ENCODE measurements around the gene TUFT1. TPM values are rescaled to one million over a fixed set of nuclear protein-coding genes. Genes with fewer than 3 reads are reported as not detected.
"Not testable (repeated sequence)": the region's sequence is repeated elsewhere in the genome, so short reads cannot be mapped to it uniquely, and the experiment has no call there.

The TUFT1 gene
- total RNA-seq, 1 donor from 2014 or later: 3.6 TPM

DNA sequence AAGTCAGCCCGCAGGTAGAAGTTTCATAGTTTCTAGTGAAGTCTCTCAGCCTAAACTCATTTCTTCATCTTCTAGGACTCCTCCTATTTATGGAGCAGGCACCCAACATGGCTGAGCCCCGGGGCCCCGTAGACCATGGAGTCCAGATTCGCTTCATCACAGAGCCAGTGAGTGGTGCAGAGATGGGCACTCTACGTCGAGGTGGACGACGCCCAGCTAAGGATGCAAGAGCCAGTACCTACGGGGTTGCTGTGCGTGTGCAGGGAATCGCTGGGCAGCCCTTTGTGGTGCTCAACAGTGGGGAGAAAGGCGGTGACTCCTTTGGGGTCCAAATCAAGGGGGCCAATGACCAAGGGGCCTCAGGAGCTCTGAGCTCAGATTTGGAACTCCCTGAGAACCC, 21.7 kb upstream of the TUFT1 start:
- Histone ChIP-seq H3K36me3 (no peaks in the 10 kb centered on the region), H3K27ac (replicated peaks) (no peak overlapping the region), H3K4me3 (no peak overlapping the region), H3K9me3 (replicated peaks) (no peaks in the 10 kb centered on the region), H3K4me1 (no peaks in the 10 kb centered on the region), H3K27me3 (ENCODE audit: low read depth) (peaks cover 26% of the 10 kb centered on the region)
- intact Hi-C loops (cut with micrococcal nuclease): loop anchor here (10.0 kb wide), 1 partner anchor 54 kb away; no protein-coding TSS in a partner anchor
- TF ChIP-seq CTCF (IDR thresholded peaks at IDR 0.05; ENCODE audit: borderline replicate concordance): no peak
- DNase-seq: no peak

GRCh38 chr1:151518936-151519335, 21.2 kb upstream of the TUFT1 start:
- peaks cover 21% of the 10 kb centered on the region for H3K27me3 ChIP-seq (ENCODE audit: low read depth)
- H3K36me3 ChIP-seq: no peaks in the 10 kb centered on the region
- H3K27ac ChIP-seq (replicated peaks): no peak overlapping the region
- no peaks in the 10 kb centered on the region for H3K4me1 ChIP-seq
- intact Hi-C loops (cut with micrococcal nuclease): loop anchor here (10.0 kb wide), 1 partner anchor 54 kb away; no protein-coding TSS in a partner anchor
- DNase-seq: no peak
- no peak overlapping the region for H3K4me3 ChIP-seq
- no peaks in the 10 kb centered on the region for H3K9me3 ChIP-seq (replicated peaks)
- no peak for TF ChIP-seq CTCF (IDR thresholded peaks at IDR 0.05; ENCODE audit: borderline replicate concordance)

GRCh38 chr1:151519667-151520066, 20.4 kb upstream of the TUFT1 start:
- Histone ChIP-seq H3K36me3 (no peaks in the 10 kb centered on the region), H3K9me3 (replicated peaks) (no peaks in the 10 kb centered on the region), H3K27ac (replicated peaks) (no peak overlapping the region), H3K4me3 (no peak overlapping the region), H3K4me1 (no peaks in the 10 kb centered on the region), H3K27me3 (ENCODE audit: low read depth) (peaks cover 14% of the 10 kb centered on the region)
- DNase-seq: no peak
- TF ChIP-seq CTCF (IDR thresholded peaks at IDR 0.05; ENCODE audit: borderline replicate concordance): no peak
- intact Hi-C loops (cut with micrococcal nuclease): loop anchor here (10.0 kb wide), 1 partner anchor 55 kb away; no protein-coding TSS in a partner anchor

- Histone ChIP-seq H3K36me3 (no peaks in the 10 kb centered on the region), H3K27me3 (ENCODE audit: low read depth) (peaks cover 10% of the 10 kb centered on the region), H3K27ac (replicated peaks) (no peak overlapping the region), H3K4me3 (no peak overlapping the region), H3K9me3 (replicated peaks) (no peaks in the 10 kb centered on the region), H3K4me1 (no peaks in the 10 kb centered on the region)
- TF ChIP-seq CTCF (IDR thresholded peaks at IDR 0.05; ENCODE audit: borderline replicate concordance): no peak
- intact Hi-C loops (cut with micrococcal nuclease): no loop called here
- no peak for DNase-seq
Measured at GRCh38 chr1:151520359-151520758, 19.8 kb upstream of the TUFT1 start.

DNA sequence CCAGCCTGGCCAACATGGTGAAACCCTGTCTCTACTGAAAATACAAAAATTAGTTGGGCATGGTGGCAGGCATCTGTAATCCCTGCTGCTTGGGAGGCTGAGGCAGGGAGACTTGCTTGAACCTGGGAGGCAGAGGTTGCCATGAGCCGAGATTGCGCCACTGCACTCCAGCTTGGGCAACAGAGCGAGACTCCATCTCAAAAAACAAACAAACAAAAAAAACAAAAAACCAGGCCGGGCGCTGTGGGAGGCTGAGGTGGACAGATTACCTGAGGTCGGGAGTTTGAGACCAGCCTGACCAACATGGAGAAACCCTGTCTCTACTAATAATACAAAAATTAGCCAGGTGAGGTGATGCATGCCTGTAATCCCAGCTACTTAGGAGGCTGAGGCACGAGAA, 17.7 kb upstream of the TUFT1 start:
- H3K4me3 ChIP-seq; H3K36me3 ChIP-seq; H3K27ac ChIP-seq (replicated peaks); DNase-seq; H3K27me3 ChIP-seq (ENCODE audit: low read depth); H3K4me1 ChIP-seq; intact Hi-C loops (cut with micrococcal nuclease); H3K9me3 ChIP-seq (replicated peaks): not testable (repeated sequence)

GRCh38 chr1:151523326-151523725, 16.8 kb upstream of the TUFT1 start:
- no peak for DNase-seq
- Histone ChIP-seq H3K9me3 (replicated peaks) (no peaks in the 10 kb centered on the region), H3K27me3 (ENCODE audit: low read depth) (no peaks in the 10 kb centered on the region), H3K36me3 (no peaks in the 10 kb centered on the region), H3K4me1 (no peaks in the 10 kb centered on the region), H3K27ac (replicated peaks) (no peak overlapping the region), H3K4me3 (no peak overlapping the region)
- intact Hi-C loops (cut with micrococcal nuclease): no loop called here
- no peak for TF ChIP-seq CTCF (IDR thresholded peaks at IDR 0.05; ENCODE audit: borderline replicate concordance)
